Astrocyte (in vitro differentiated cells and primary cell): ENCODE data around the gene SLC16A2. TPM values are rescaled to one million over a fixed set of nuclear protein-coding genes. Genes with fewer than 3 reads are reported as not detected.

ENCODE experiments used
- DNase-seq: peaks from one replicate; pipeline ENCODE4 v3.0.0-alpha.2; 2010; ENCODE audit warnings: low read depth
- FAIRE-seq: peaks from 2 replicates; lab custom pipeline; 2011; peaks lifted over from hg19 to GRCh38; lab: Jason Lieb, UNC
- H2AFZ ChIP-seq: 2 replicates; pipeline ENCODE4 v1.6.0; 2012; ENCODE audit warnings: low read depth, low read length, inconsistent platforms
- H3K27ac ChIP-seq: 2 replicates; pipeline ENCODE4 v1.5.1; 2011; ENCODE audit warnings: low read depth, low read length, inconsistent platforms
- H3K27me3 ChIP-seq: 2 replicates; pipeline ENCODE4 v1.6.0; 2011; ENCODE audit warnings: low read length, inconsistent platforms; ENCODE audit not compliant: insufficient read depth
- H3K36me3 ChIP-seq: 2 replicates; pipeline ENCODE4 v1.5.1; 2011; ENCODE audit warnings: low read length, inconsistent platforms; ENCODE audit not compliant: insufficient read depth
- H3K4me1 ChIP-seq: 2 replicates; pipeline ENCODE4 v1.5.1; 2011; ENCODE audit warnings: low read length, inconsistent platforms; ENCODE audit not compliant: insufficient read depth
- H3K4me2 ChIP-seq: 2 replicates; pipeline ENCODE4 v1.6.0; 2012; ENCODE audit warnings: low read length, inconsistent platforms
- H3K4me3 ChIP-seq: 2 replicates; pipeline ENCODE4 v1.5.1; 2011; ENCODE audit warnings: low read depth, mild to moderate bottlenecking, low read length, inconsistent platforms; ENCODE audit not compliant: insufficient read depth
- H3K79me2 ChIP-seq: 2 replicates; pipeline ENCODE4 v1.6.0; 2012; ENCODE audit warnings: mild to moderate bottlenecking, low read length, inconsistent platforms; ENCODE audit not compliant: insufficient read depth
- H3K9ac ChIP-seq: 2 replicates; pipeline ENCODE4 v1.6.0; 2012; ENCODE audit warnings: mild to moderate bottlenecking, low read length, inconsistent platforms
- H3K9me3 ChIP-seq: 2 replicates; pipeline ENCODE4 v1.5.1; 2012; ENCODE audit warnings: low read depth, mild to moderate bottlenecking, low read length, inconsistent platforms; ENCODE audit not compliant: insufficient read depth
- H4K20me1 ChIP-seq: 2 replicates; pipeline ENCODE4 v1.6.0; 2012; ENCODE audit warnings: low read length, inconsistent platforms; ENCODE audit not compliant: insufficient read depth
- H3K27ac Mint-ChIP-seq: one replicate; pipeline ENCODE4 v1.8.0; 2021; ENCODE audit warnings: mild to moderate bottlenecking, mixed read lengths; ENCODE audit not compliant: unreplicated experiment
- H3K27me3 Mint-ChIP-seq: one replicate; pipeline ENCODE4 v1.8.0; 2021; ENCODE audit warnings: low read depth, mixed read lengths; ENCODE audit not compliant: unreplicated experiment
- H3K36me3 Mint-ChIP-seq: one replicate; pipeline ENCODE4 v1.8.0; 2021; ENCODE audit warnings: low read depth, mixed read lengths; ENCODE audit not compliant: unreplicated experiment
- H3K4me1 Mint-ChIP-seq: one replicate; pipeline ENCODE4 v1.8.0; 2021; ENCODE audit warnings: low read depth, mixed read lengths; ENCODE audit not compliant: unreplicated experiment
- H3K4me3 Mint-ChIP-seq: one replicate; pipeline ENCODE4 v1.8.0; 2021; ENCODE audit warnings: mild to moderate bottlenecking, moderate library complexity, mixed read lengths; ENCODE audit not compliant: unreplicated experiment
- H3K9me3 Mint-ChIP-seq: one replicate; pipeline ENCODE4 v1.8.0; 2021; ENCODE audit warnings: mild to moderate bottlenecking, mixed read lengths; ENCODE audit not compliant: unreplicated experiment
- CTCF ChIP-seq: IDR thresholded peaks from 2 replicates; pipeline ENCODE4 v1.5.1; 2011; ENCODE audit warnings: low read depth, mild to moderate bottlenecking, inconsistent platforms, low read length, moderate library complexity; ENCODE audit not compliant: insufficient read depth
- EZH2 ChIP-seq: IDR thresholded peaks from 2 replicates; pipeline ENCODE4 v1.6.1; 2012; ENCODE audit warnings: mild to moderate bottlenecking, low read length, inconsistent platforms; ENCODE audit not compliant: insufficient read depth
- total RNA-seq: library from RNA; stranded (reverse); gene quantifications from 2 replicates; pipeline ENCODE4 v1.2.1, GENCODE V29; 2021

Gene SLC16A2
- total RNA-seq, 1 donor from 2014 or later, result 21.1 TPM

DNA sequence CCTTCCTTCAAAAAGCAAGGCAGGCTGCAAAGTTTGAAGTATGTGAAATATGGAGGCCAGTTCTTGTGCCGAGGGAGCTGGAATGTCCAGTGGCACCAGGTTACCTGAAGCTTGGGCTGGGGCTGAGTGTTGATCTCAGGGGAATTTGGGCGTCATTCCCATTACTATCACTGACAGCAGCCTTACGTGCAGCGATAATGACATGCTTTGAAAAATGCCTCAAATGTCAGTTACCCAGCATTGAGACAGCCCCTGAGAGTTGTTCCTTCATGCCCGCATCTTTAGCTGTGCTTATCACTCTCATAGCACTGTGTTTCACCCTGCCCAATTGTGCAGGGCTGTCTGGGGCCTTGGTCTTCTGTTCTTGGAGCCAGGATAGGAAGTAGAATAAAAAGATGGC lies 27.4 kb downstream of the SLC16A2 start:
- Mint-ChIP-seq H3K27ac (no peak overlapping the region), H3K27me3 (no peaks in the 10 kb centered on the region), H3K4me3 (no peak overlapping the region), H3K36me3 (no peaks in the 10 kb centered on the region), H3K9me3 (no peaks in the 10 kb centered on the region), H3K4me1 (peaks cover 18% of the 10 kb centered on the region)
- H3K4me2 ChIP-seq, result no peak overlapping the region
- no peaks in the 10 kb centered on the region for H3K9me3 ChIP-seq
- no peak overlapping the region for H2AFZ ChIP-seq
- H3K4me1 ChIP-seq, result peaks cover 21% of the 10 kb centered on the region
- FAIRE-seq (peak; percentile 67), DNase-seq (no peak)
- H3K27me3 ChIP-seq, result no peaks in the 10 kb centered on the region
- no peak overlapping the region for H3K9ac ChIP-seq
- H3K4me3 ChIP-seq, result no peak overlapping the region
- no peaks in the 10 kb centered on the region for H4K20me1 ChIP-seq
- no peaks in the 10 kb centered on the region for H3K79me2 ChIP-seq
- H3K27ac ChIP-seq, result no peak overlapping the region
- H3K36me3 ChIP-seq, result no peaks in the 10 kb centered on the region
- no peak for TF ChIP-seq EZH2
- TF ChIP-seq CTCF, result no peak

GRCh38 chrX:74449322-74449936 lies 28.1 kb downstream of the SLC16A2 start:
- H3K27ac ChIP-seq, result peak overlapping the region; percentile 78
- peaks cover 18% of the 10 kb centered on the region for H3K4me1 Mint-ChIP-seq
- H3K4me3 Mint-ChIP-seq, result no peak overlapping the region
- FAIRE-seq (no peak), DNase-seq (no peak)
- H3K9ac ChIP-seq, result no peak overlapping the region
- no peaks in the 10 kb centered on the region for H4K20me1 ChIP-seq
- H3K27ac Mint-ChIP-seq, result no peak overlapping the region
- H3K36me3 ChIP-seq, result no peaks in the 10 kb centered on the region
- H2AFZ ChIP-seq, result no peak overlapping the region
- no peak overlapping the region for H3K4me3 ChIP-seq
- H3K9me3 ChIP-seq, result no peaks in the 10 kb centered on the region
- H3K4me2 ChIP-seq, result peak overlapping the region; percentile 58
- H3K36me3 Mint-ChIP-seq, result no peaks in the 10 kb centered on the region
- peaks cover 21% of the 10 kb centered on the region for H3K4me1 ChIP-seq
- TF ChIP-seq CTCF (no peak), EZH2 (no peak)
- no peaks in the 10 kb centered on the region for H3K9me3 Mint-ChIP-seq
- H3K27me3 ChIP-seq, result no peaks in the 10 kb centered on the region
- H3K79me2 ChIP-seq, result no peaks in the 10 kb centered on the region
- H3K27me3 Mint-ChIP-seq, result no peaks in the 10 kb centered on the region

- Mint-ChIP-seq H3K27me3 (no peaks in the 10 kb centered on the region), H3K36me3 (no peaks in the 10 kb centered on the region), H3K9me3 (no peaks in the 10 kb centered on the region), H3K4me3 (no peak overlapping the region), H3K4me1 (peaks cover 18% of the 10 kb centered on the region), H3K27ac (no peak overlapping the region)
- Histone ChIP-seq H3K27me3 (no peaks in the 10 kb centered on the region), H3K4me3 (peak overlapping the region; percentile 17), H3K36me3 (no peaks in the 10 kb centered on the region), H3K9me3 (no peaks in the 10 kb centered on the region), H3K79me2 (no peaks in the 10 kb centered on the region), H2AFZ (no peak overlapping the region), H3K9ac (peak overlapping the region; percentile 55), H3K4me2 (peak overlapping the region; percentile 58), H3K4me1 (peaks cover 21% of the 10 kb centered on the region), H4K20me1 (no peaks in the 10 kb centered on the region), H3K27ac (peak overlapping the region; percentile 78)
- no peak for TF ChIP-seq EZH2
- no peak for TF ChIP-seq CTCF
- DNase-seq, result peak; percentile 70
- FAIRE-seq, result peak; percentile 99
Measured at GRCh38 chrX:74449937-74450330, 28.6 kb downstream of the SLC16A2 start.
